Subcutaneous adipose tissue (tissue), 4 donors: Measurements from ENCODE around the gene ATP8A2. TPM values are rescaled to one million over a fixed set of nuclear protein-coding genes. Genes with fewer than 3 reads are reported as not detected.

Source experiments
- total RNA-seq, 4 donors: library from RNA; depleted of rRNA; stranded (reverse); fragments of >200 nt; gene quantifications; one replicate each; pipeline ENCODE4 v1.1.0, GENCODE V29; 2016
- TF ChIP-seq, protein P1 (sequence below): fragments of 450-650 bp; IDR thresholded peaks from one replicate; pipeline ENCODE4 v1.5.1; 2016; ENCODE audit warnings: low read depth, mild to moderate bottlenecking, control low read depth, antibody characterized with exemption, moderate library complexity

The ATP8A2 gene
- total RNA-seq, 4 donors from 2014 or later = under 0.01 to 0.17 TPM; not detected in 2

DNA sequence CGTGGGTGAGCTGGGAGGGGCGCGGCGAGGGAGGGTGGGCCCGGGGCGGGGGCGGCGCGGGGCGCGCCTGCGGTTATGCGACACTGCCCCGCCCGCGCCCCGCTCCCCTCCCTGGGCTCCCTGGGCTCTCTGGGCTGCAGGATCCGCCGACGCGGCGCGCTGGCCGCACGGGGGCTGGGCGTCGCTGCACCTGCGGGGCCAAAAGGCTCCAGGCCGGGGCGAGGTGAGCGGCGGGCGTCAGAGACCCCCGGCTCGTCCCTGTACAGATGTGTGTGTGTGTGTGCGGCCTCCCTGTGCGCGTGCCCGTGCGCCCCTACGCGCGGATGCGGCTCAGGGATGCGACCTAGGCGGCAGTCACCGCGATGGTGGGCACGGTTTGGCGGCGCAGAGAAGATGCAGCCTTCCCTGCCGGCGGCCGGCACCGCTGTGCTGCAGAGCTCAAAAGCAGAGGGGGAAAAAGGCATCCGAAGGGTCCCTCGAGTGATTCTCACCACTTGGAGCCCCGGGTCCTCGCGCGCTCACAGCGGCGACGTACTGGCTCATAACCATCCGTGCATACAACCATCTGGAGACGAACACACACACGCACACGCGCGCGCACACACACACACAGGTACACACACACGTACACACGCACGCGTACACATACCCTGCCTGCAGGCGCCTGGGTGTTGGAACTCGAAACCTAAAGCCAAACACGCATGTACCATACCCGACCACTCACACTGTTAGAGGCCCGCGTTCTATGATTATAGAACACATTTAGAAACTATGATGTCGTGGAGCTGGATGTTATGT lies 709 bp downstream of the ATP8A2 start:
- TF ChIP-seq, protein P1, sequence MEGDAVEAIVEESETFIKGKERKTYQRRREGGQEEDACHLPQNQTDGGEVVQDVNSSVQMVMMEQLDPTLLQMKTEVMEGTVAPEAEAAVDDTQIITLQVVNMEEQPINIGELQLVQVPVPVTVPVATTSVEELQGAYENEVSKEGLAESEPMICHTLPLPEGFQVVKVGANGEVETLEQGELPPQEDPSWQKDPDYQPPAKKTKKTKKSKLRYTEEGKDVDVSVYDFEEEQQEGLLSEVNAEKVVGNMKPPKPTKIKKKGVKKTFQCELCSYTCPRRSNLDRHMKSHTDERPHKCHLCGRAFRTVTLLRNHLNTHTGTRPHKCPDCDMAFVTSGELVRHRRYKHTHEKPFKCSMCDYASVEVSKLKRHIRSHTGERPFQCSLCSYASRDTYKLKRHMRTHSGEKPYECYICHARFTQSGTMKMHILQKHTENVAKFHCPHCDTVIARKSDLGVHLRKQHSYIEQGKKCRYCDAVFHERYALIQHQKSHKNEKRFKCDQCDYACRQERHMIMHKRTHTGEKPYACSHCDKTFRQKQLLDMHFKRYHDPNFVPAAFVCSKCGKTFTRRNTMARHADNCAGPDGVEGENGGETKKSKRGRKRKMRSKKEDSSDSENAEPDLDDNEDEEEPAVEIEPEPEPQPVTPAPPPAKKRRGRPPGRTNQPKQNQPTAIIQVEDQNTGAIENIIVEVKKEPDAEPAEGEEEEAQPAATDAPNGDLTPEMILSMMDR = no peak

DNA sequence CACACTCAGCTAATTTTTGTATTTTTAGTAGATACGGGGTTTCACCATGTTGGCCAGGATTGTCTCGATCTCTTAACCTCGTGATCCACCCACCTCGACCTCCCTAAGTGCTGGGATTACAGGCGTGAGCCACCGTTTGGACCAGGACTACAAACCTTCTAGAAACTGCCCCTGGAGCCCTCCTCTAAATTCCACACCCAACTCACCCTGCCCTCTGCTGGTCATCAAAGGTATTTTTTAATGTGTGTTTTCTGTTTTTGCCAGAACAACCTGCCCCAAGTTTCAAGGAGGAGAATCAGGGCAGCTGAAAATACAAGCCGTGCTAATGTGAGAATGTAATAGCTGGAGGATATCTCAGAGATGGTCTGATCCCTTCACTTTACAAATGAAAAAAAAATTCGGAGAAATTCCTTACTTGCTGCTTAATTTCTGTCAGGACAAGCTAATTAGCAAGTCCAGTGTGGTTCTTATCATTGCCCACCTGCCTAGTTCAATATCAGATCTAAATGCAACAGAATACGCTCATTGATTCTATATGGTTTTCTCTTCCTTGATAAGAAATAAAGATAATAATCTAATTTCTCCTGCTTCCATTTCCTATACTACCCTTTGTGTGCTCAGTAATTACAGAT lies 4.1 kb downstream of the ATP8A2 start:
- TF ChIP-seq, protein P1 = no peak

DNA sequence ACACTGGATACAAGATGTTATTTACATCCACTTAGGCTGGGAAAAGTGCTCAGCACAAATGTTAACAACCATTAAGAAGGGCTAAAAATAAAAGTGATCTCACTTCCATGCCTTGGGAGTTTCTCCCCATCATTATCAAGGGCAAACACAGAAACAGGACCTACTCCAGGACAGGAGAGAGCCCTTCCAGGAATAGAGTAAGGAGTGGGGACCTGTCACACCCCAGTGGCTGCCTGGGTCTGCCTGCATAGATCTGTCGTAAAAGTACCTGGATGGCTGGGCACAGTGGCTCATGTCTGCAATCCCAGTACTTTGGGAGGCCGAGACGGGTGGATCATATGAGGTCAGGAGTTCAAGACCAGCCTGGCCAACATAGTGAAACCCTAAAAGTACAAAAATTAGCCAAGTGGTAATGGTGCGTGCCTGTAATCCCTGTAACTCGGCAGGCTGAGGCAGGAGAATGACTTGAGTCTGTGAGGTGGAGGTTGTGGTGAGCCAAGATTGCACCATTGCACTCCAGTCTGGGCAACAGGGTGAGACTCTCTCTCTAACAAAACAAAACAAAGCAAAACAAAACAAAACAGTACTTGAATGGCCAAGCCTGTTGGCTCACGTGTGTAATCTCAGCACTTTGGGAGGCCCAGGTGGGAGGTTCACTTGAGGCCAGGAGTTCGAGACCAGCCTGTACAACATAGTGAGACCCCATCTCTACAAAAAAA lies 5.6 kb downstream of the ATP8A2 start:
- TF ChIP-seq, protein P1 = no peak

DNA sequence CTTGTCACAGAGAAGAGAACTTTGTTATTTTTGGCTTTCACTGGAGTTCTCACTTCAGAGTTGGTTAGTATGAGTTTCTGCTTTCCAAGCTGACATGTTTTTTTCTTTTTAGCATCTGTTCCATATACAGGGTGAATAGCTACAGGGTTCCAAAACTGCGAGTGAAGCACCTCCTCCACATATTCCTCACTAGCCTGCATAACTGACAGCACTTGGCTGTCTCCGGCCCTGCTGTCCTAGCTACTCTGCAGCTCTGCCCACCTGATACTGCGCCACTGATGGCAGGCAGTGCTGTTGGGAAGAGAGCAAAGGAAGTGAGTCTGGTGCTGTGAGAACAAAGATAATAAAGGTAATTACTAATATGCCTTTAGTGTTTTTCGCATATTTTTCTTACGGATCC lies 6.8 kb downstream of the ATP8A2 start:
- TF ChIP-seq, protein P1 = no peak

DNA sequence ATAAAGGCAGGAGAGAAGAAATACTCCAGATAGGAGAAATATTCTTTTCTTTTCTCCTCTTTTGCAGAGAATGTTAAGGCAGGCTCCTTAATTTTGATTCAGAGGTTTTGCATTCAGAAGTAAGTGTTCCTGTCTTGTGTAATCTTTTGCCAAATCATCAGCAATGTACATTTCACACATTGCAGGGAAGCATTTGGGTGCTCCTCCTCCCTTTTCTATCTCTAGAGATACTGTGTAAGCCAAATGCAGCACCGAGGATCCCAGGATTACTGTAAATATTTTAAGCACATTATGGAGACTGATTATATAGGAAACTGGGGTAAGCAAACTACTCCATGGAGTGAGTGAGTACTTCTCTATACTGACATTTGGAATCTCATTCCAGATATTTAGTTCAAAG lies 7.2 kb downstream of the ATP8A2 start:
- TF ChIP-seq, protein P1 = no peak

DNA sequence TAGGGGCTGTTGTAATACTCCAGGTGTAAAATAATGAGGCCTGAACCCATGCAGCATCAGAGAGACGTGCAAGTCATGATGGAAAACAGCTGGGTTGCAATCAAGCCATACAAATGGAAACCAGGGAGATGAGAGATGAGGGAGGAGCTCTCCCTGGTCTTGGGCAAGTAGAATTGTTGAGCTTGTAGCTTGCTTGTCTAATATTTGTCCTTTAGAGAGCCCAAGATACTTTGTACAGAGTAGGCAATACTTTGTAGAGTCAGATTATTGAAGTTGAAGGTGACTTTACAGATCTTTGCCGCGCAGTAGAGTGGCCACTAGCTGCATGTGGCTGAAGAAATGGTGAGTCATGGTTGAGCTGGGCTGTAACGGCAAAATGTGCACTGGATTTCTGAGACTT lies 8.3 kb downstream of the ATP8A2 start:
- TF ChIP-seq, protein P1 = no peak

DNA sequence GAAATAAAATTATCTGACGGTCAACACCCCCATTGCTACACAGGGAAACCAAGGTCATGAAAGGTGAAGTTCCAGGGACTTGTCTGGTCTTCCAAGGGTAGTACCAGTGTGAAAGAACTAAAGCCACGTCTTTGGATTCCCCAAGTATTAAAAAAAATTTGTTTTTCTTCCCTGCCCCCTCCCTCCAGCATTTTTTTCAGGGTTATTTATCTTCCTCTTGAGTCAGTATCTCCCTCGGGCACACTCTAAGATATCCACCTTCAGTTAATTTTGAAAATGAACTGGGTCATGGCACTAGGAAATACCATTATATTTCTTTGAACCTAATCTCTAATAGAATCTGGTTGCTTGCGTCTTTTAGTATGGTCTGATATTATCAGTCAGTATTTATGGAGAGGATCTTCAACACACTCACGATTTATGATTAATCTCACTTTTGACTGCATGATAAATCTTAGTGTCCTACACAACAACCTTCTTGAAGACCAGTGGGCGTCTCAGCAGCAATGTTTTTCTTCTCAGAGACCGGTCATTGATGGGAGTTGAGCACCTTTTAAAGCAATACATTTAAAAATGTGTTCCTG lies 9.1 kb downstream of the ATP8A2 start:
- TF ChIP-seq, protein P1 = no peak
